ENCODE data around the gene TENT5C.

TENT5C gene

GRCh38 chr1:117574161-117574835 is 31.6 kb upstream of the TENT5C start (continued):
- no peak for TF ChIP-seq CSRNP3 (CRISPR knock-in tag; IDR thresholded peaks at IDR 0.05)

DNA sequence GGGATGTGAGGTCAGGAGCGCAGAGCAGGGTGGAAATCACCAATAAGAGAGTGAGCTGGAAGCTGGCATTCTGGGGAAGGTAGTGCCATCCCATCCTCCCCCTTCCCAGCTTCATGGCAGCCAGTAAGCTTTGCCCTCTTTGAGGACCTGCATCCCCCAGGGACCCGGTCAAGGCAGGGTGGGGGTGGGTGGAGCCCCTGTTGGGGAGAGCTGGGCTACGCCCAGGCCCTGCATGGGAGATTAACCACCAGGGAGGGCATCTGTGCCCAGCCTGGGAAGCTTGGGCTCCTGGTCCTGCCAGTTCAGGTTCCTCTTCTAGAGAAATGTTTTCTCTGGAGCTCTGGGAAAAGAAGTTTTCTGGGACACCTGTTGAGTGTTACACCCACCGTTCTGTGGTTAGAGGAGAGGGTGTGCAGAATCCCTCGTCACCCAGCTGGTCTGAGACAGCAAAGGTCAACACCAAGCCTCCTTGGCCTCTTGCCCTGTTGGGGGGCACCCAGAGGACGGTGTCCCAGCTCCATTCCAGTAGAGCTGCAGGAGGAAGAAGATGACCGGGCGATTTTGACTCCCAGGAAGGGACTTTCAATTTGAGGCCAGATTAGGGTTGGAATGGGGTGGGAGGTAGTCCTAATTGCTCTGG is 30.1 kb upstream of the TENT5C start:
- no peak for ATAC-seq
- TF ChIP-seq ZNF8 (CRISPR knock-in tag; IDR thresholded peaks at IDR 0.05) (no peak), ZNF565 (CRISPR knock-in tag; conservative IDR thresholded peaks at IDR 0.05; ENCODE audit: low read depth) (no peak), ZFP30 (CRISPR knock-in tag; IDR thresholded peaks at IDR 0.05) (no peak), ZNF70 (CRISPR knock-in tag; IDR thresholded peaks at IDR 0.05) (no peak), ESRRG (CRISPR knock-in tag; IDR thresholded peaks at IDR 0.05) (no peak), BACH2 (CRISPR knock-in tag; IDR thresholded peaks at IDR 0.05; ENCODE audit: borderline replicate concordance) (no peak), TCF4 (CRISPR knock-in tag; IDR thresholded peaks at IDR 0.05; ENCODE audit: borderline replicate concordance) (no peak), OSR1 (CRISPR knock-in tag; IDR thresholded peaks at IDR 0.05) (no peak), ISL1 (CRISPR knock-in tag; IDR thresholded peaks at IDR 0.05) (no peak), GLIS3 (CRISPR knock-in tag; IDR thresholded peaks at IDR 0.05) (no peak), ARNTL (CRISPR knock-in tag; IDR thresholded peaks at IDR 0.05; ENCODE audit: borderline replicate concordance, low read depth) (no peak), PPARA (CRISPR knock-in tag; IDR thresholded peaks at IDR 0.05; ENCODE audit: borderline replicate concordance) (no peak), SNAI2 (CRISPR knock-in tag; IDR thresholded peaks at IDR 0.05) (no peak), RARB (CRISPR knock-in tag; IDR thresholded peaks at IDR 0.05) (no peak), ZFP3 (CRISPR knock-in tag; IDR thresholded peaks at IDR 0.05) (no peak), CSRNP3 (CRISPR knock-in tag; IDR thresholded peaks at IDR 0.05) (no peak)
- TF ChIP-seq, protein P1, sequence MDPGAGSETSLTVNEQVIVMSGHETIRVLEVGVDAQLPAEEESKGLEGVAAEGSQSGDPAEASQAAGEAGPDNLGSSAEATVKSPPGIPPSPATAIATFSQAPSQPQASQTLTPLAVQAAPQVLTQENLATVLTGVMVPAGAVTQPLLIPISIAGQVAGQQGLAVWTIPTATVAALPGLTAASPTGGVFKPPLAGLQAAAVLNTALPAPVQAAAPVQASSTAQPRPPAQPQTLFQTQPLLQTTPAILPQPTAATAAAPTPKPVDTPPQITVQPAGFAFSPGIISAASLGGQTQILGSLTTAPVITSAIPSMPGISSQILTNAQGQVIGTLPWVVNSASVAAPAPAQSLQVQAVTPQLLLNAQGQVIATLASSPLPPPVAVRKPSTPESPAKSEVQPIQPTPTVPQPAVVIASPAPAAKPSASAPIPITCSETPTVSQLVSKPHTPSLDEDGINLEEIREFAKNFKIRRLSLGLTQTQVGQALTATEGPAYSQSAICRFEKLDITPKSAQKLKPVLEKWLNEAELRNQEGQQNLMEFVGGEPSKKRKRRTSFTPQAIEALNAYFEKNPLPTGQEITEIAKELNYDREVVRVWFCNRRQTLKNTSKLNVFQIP (CRISPR knock-in tag; IDR thresholded peaks at IDR 0.05; ENCODE audit: borderline replicate concordance, low read depth) = no peak
- TF ChIP-seq, protein P2, sequence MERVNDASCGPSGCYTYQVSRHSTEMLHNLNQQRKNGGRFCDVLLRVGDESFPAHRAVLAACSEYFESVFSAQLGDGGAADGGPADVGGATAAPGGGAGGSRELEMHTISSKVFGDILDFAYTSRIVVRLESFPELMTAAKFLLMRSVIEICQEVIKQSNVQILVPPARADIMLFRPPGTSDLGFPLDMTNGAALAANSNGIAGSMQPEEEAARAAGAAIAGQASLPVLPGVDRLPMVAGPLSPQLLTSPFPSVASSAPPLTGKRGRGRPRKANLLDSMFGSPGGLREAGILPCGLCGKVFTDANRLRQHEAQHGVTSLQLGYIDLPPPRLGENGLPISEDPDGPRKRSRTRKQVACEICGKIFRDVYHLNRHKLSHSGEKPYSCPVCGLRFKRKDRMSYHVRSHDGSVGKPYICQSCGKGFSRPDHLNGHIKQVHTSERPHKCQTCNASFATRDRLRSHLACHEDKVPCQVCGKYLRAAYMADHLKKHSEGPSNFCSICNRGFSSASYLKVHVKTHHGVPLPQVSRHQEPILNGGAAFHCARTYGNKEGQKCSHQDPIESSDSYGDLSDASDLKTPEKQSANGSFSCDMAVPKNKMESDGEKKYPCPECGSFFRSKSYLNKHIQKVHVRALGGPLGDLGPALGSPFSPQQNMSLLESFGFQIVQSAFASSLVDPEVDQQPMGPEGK (CRISPR knock-in tag; IDR thresholded peaks at IDR 0.05; ENCODE audit: borderline replicate concordance) = no peak
- TF ChIP-seq, protein P3, sequence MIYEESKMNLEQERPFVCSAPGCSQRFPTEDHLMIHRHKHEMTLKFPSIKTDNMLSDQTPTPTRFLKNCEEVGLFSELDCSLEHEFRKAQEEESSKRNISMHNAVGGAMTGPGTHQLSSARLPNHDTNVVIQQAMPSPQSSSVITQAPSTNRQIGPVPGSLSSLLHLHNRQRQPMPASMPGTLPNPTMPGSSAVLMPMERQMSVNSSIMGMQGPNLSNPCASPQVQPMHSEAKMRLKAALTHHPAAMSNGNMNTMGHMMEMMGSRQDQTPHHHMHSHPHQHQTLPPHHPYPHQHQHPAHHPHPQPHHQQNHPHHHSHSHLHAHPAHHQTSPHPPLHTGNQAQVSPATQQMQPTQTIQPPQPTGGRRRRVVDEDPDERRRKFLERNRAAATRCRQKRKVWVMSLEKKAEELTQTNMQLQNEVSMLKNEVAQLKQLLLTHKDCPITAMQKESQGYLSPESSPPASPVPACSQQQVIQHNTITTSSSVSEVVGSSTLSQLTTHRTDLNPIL (CRISPR knock-in tag; IDR thresholded peaks at IDR 0.05; ENCODE audit: low read depth) = no peak
- TF ChIP-seq, protein P4, sequence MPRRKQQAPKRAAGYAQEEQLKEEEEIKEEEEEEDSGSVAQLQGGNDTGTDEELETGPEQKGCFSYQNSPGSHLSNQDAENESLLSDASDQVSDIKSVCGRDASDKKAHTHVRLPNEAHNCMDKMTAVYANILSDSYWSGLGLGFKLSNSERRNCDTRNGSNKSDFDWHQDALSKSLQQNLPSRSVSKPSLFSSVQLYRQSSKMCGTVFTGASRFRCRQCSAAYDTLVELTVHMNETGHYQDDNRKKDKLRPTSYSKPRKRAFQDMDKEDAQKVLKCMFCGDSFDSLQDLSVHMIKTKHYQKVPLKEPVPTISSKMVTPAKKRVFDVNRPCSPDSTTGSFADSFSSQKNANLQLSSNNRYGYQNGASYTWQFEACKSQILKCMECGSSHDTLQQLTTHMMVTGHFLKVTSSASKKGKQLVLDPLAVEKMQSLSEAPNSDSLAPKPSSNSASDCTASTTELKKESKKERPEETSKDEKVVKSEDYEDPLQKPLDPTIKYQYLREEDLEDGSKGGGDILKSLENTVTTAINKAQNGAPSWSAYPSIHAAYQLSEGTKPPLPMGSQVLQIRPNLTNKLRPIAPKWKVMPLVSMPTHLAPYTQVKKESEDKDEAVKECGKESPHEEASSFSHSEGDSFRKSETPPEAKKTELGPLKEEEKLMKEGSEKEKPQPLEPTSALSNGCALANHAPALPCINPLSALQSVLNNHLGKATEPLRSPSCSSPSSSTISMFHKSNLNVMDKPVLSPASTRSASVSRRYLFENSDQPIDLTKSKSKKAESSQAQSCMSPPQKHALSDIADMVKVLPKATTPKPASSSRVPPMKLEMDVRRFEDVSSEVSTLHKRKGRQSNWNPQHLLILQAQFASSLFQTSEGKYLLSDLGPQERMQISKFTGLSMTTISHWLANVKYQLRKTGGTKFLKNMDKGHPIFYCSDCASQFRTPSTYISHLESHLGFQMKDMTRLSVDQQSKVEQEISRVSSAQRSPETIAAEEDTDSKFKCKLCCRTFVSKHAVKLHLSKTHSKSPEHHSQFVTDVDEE (CRISPR knock-in tag; IDR thresholded peaks at IDR 0.05) = no peak

Data from SK-N-SH treated with all-trans-retinoic acid at 6 μM for 48 hours (cell line).